B cell (primary cell): ENCODE results near the gene FRMD4A.

Experiments used
- EZH2 ChIP-seq: IDR thresholded peaks from 2 replicates; pipeline ENCODE4 v1.6.1; 2012; ENCODE audit warnings: borderline replicate concordance, low read depth, mild to moderate bottlenecking, moderate library complexity, low read length; ENCODE audit not compliant: insufficient read depth, poor library complexity, severe bottlenecking
- TF ChIP-seq, protein P1 (sequence below): fragments of 200-600 bp; IDR thresholded peaks from one replicate; pipeline ENCODE4 v1.8.0; 2022; ENCODE audit warnings: antibody characterized with exemption, mild to moderate bottlenecking

DNA sequence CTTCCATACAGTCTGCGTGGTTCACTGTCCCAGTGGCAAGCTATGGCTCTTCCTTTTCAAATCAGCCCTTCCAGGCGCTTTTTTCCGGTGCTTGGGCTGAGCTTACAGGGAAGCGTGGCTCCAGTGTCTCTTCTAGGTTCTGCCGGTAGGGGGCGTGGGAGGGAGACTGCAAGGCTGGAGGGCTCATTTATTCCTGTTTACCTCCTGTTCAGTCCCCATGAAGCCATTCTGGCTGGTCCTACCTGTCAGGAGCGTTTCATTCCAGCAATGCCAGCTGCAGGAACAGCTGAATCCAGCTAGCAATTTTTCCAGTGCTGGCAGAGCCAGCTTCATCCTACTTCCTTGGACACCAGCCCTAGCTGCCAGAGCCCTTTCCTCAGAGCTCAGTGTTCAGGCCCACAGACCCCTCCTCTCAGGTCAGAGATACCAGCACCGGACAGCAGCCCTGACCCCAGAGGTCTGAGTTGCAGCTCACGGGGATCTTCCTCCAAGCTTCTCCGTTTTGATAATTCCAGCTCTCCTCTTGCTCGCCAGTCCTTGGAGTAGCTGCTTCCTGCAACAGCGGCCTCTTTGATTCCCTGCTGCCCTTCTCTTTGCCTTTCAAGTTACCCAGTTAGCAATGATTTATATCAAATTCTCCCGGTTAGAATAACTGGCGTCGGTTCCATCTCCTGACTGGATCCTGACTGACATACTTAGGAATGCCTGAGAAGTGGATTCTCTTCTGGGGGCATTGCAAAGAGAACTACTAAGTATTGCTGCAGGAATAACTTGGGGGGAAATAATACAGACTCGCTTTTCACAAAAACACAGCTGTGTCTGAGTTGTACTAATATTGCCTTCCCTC, 129.8 kb downstream of the FRMD4A start:
- TF ChIP-seq, protein P1, sequence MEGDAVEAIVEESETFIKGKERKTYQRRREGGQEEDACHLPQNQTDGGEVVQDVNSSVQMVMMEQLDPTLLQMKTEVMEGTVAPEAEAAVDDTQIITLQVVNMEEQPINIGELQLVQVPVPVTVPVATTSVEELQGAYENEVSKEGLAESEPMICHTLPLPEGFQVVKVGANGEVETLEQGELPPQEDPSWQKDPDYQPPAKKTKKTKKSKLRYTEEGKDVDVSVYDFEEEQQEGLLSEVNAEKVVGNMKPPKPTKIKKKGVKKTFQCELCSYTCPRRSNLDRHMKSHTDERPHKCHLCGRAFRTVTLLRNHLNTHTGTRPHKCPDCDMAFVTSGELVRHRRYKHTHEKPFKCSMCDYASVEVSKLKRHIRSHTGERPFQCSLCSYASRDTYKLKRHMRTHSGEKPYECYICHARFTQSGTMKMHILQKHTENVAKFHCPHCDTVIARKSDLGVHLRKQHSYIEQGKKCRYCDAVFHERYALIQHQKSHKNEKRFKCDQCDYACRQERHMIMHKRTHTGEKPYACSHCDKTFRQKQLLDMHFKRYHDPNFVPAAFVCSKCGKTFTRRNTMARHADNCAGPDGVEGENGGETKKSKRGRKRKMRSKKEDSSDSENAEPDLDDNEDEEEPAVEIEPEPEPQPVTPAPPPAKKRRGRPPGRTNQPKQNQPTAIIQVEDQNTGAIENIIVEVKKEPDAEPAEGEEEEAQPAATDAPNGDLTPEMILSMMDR = no peak
- TF ChIP-seq EZH2 = no peak
